Neuronal stem cell (in vitro differentiated cells): ENCODE data around the gene WDR45.

Experiments used
- DNase-seq: peaks from one replicate; pipeline ENCODE4 v3.0.0-alpha.2; 2013; ENCODE audit warnings: low spot score
- H2AFZ ChIP-seq: one replicate; pipeline ENCODE4 v1.6.1; 2013; ENCODE audit warnings: mild to moderate bottlenecking, low read length, inconsistent platforms
- H2AK5ac ChIP-seq: 2 replicates; pipeline ENCODE4 v1.6.1; 2013; ENCODE audit warnings: low read depth, mild to moderate bottlenecking, inconsistent platforms, low read length, moderate library complexity, mixed read lengths
- H2BK120ac ChIP-seq: 2 replicates; pipeline ENCODE4 v1.6.1; 2013; ENCODE audit warnings: low read depth, mild to moderate bottlenecking, inconsistent platforms, low read length, moderate library complexity, mixed read lengths
- H2BK12ac ChIP-seq: one replicate; pipeline ENCODE4 v1.6.1; 2013; ENCODE audit warnings: low read length, inconsistent platforms
- H2BK15ac ChIP-seq: 2 replicates; pipeline ENCODE4 v1.6.1; 2013; ENCODE audit warnings: mild to moderate bottlenecking, low read length, inconsistent platforms, mixed read lengths
- H2BK5ac ChIP-seq: one replicate; pipeline ENCODE4 v1.6.1; 2013; ENCODE audit warnings: inconsistent platforms, mild to moderate bottlenecking, low read length, moderate library complexity
- H3K14ac ChIP-seq: one replicate; pipeline ENCODE4 v1.6.1; 2013; ENCODE audit warnings: low read length, inconsistent platforms
- H3K18ac ChIP-seq: 2 replicates; pipeline ENCODE4 v1.6.1; 2013; ENCODE audit warnings: low read length, inconsistent platforms
- H3K23ac ChIP-seq: 2 replicates; pipeline ENCODE4 v1.6.1; 2013; ENCODE audit warnings: low read depth, mild to moderate bottlenecking, mixed read lengths, low read length, inconsistent platforms; ENCODE audit not compliant: poor library complexity
- H3K27ac ChIP-seq: replicated peaks from 3 replicates; pipeline ENCODE4 v1.5.1; 2013; ENCODE audit warnings: low read length, inconsistent platforms
- H3K27me3 ChIP-seq, 3 experiments: 2 replicates each; pipeline ENCODE4 v1.6.1; 2013; ENCODE audit warnings: low read length in 3 of 3, mild to moderate bottlenecking in 2 of 3, inconsistent platforms in 1 of 3, low read depth in 1 of 3, mixed read lengths in 1 of 3, moderate library complexity in 1 of 3; ENCODE audit not compliant: control insufficient read depth in 3 of 3, insufficient read depth in 3 of 3
- H3K36me3 ChIP-seq, 2 donors: replicated peaks in 1 of 2; 2 replicates each; pipeline ENCODE4 v1.6.1; 2013; ENCODE audit warnings: low read length in 2 of 2; ENCODE audit not compliant: control insufficient read depth in 2 of 2, insufficient read depth in 2 of 2
- H3K4ac ChIP-seq: 2 replicates; pipeline ENCODE4 v1.6.1; 2013; ENCODE audit warnings: inconsistent platforms, mild to moderate bottlenecking, low read length, moderate library complexity
- H3K4me1 ChIP-seq, 2 donors: 1 replicate in 1 of 2; 2 replicates in 1 of 2; pipeline ENCODE4 v1.6.1; 2013; ENCODE audit warnings: low read length in 2 of 2, low read depth in 1 of 2; ENCODE audit not compliant: control insufficient read depth in 2 of 2, insufficient read depth in 1 of 2
- H3K4me2 ChIP-seq: one replicate; pipeline ENCODE4 v1.6.1; 2013; ENCODE audit warnings: mild to moderate bottlenecking, low read length, inconsistent platforms; ENCODE audit not compliant: insufficient read depth, poor library complexity, severe bottlenecking
- H3K4me3 ChIP-seq, 2 donors: 2 replicates each; pipeline ENCODE4 v1.5.1; 2013; ENCODE audit warnings: low read length in 2 of 2, mild to moderate bottlenecking in 2 of 2, inconsistent platforms in 1 of 2, moderate library complexity in 1 of 2
- H3K79me1 ChIP-seq: one replicate; pipeline ENCODE4 v1.6.1; 2013; ENCODE audit warnings: low read depth, mild to moderate bottlenecking, inconsistent platforms, low read length, moderate library complexity
- H3K9ac ChIP-seq: one replicate; pipeline ENCODE4 v1.6.1; 2013; ENCODE audit warnings: mild to moderate bottlenecking, low read depth, low read length, inconsistent platforms; ENCODE audit not compliant: poor library complexity
- H3K9me3 ChIP-seq, 2 donors: replicated peaks in 1 of 2; 2 replicates each; pipeline versions ENCODE3 to v1.6.1; 2013; ENCODE audit warnings: low read length in 2 of 2, mild to moderate bottlenecking in 2 of 2, inconsistent platforms in 1 of 2, low read depth in 1 of 2, mixed read lengths in 1 of 2, moderate library complexity in 1 of 2; ENCODE audit not compliant: control insufficient read depth in 2 of 2, insufficient read depth in 1 of 2
- H4K8ac ChIP-seq: one replicate; pipeline ENCODE4 v1.6.1; 2013; ENCODE audit warnings: low read depth, mild to moderate bottlenecking, inconsistent platforms, low read length, moderate library complexity
- H4K91ac ChIP-seq: one replicate; pipeline ENCODE4 v1.6.1; 2013; ENCODE audit warnings: low read length, low read depth, mild to moderate bottlenecking, inconsistent platforms; ENCODE audit not compliant: poor library complexity
- WGBS, 2 donors: extraction: QIAGEN DNeasy Blood & Tissue Kit; methylation state at CpG; one replicate each; pipeline ENCODE4 v1.1.7; 2013; ENCODE audit warnings: missing lambda C conversion rate in 2 of 2, mixed read lengths in 1 of 2; ENCODE audit not compliant: insufficient read length in 2 of 2, insufficient replicate concordance in 1 of 2; ENCODE audit errors: extremely low coverage in 2 of 2; 5-methylcytosine and 5-hydroxymethylcytosine counted together

Gene WDR45

GRCh38 chrX:49071877-49072711, 7.6 kb downstream of the WDR45 start:
- H3K79me1 ChIP-seq: peaks cover 3% of the 10 kb centered on the region
- no peak overlapping the region for H2AK5ac ChIP-seq
- H4K91ac ChIP-seq: no peak overlapping the region
- H2AFZ ChIP-seq: no peak overlapping the region
- no peaks in the 10 kb centered on the region for H3K27me3 ChIP-seq
- H3K9me3 ChIP-seq: no peaks in the 10 kb centered on the region
- no peak overlapping the region for H2BK12ac ChIP-seq
- peaks cover 0 to 2% of the 10 kb centered on the region in 2 donors for H3K4me1 ChIP-seq
- H3K4me3 ChIP-seq: peak overlapping the region in 1 of 2 donors; percentile 88
- no CpG with 5 or more reads among the region's 63 CpGs for WGBS, 2 donors
- H3K4ac ChIP-seq: no peak overlapping the region
- H3K36me3 ChIP-seq: peaks cover 0 to 31% of the 10 kb centered on the region in 2 donors
- H2BK5ac ChIP-seq: no peak overlapping the region
- no peak overlapping the region for H2BK15ac ChIP-seq
- H3K18ac ChIP-seq: no peak overlapping the region
- DNase-seq: no peak
- H3K23ac ChIP-seq: no peak overlapping the region
- no peak overlapping the region for H3K4me2 ChIP-seq
- H4K8ac ChIP-seq: no peak overlapping the region
- H3K9ac ChIP-seq: peak overlapping the region; percentile 60
- no peak overlapping the region for H3K14ac ChIP-seq
- H2BK120ac ChIP-seq: no peak overlapping the region
- no peak overlapping the region for H3K27ac ChIP-seq

- H3K27ac ChIP-seq: no peak overlapping the region
- no peak overlapping the region for H3K4me2 ChIP-seq
- no peak overlapping the region for H3K4ac ChIP-seq
- H2AK5ac ChIP-seq: no peak overlapping the region
- no peak overlapping the region for H2BK15ac ChIP-seq
- H2AFZ ChIP-seq: no peak overlapping the region
- DNase-seq: no peak
- no peak overlapping the region for H3K14ac ChIP-seq
- no peak overlapping the region for H2BK12ac ChIP-seq
- no peak overlapping the region for H2BK5ac ChIP-seq
- H2BK120ac ChIP-seq: no peak overlapping the region
- H3K79me1 ChIP-seq: peaks cover 3% of the 10 kb centered on the region
- H3K23ac ChIP-seq: no peak overlapping the region
- no peak overlapping the region for H3K4me3 ChIP-seq
- peaks cover 0 to 27% of the 10 kb centered on the region in 2 donors for H3K36me3 ChIP-seq
- no peak overlapping the region for H3K9ac ChIP-seq
- WGBS, 2 donors: no CpG with 5 or more reads among the region's 4 CpGs
- H3K9me3 ChIP-seq: no peaks in the 10 kb centered on the region
- H3K4me1 ChIP-seq: peaks cover 0 to 2% of the 10 kb centered on the region in 2 donors
- H4K91ac ChIP-seq: no peak overlapping the region
- H3K18ac ChIP-seq: no peak overlapping the region
- H4K8ac ChIP-seq: no peak overlapping the region
- H3K27me3 ChIP-seq: no peaks in the 10 kb centered on the region
Measured at GRCh38 chrX:49070988-49071387, 8.7 kb downstream of the WDR45 start.

DNA sequence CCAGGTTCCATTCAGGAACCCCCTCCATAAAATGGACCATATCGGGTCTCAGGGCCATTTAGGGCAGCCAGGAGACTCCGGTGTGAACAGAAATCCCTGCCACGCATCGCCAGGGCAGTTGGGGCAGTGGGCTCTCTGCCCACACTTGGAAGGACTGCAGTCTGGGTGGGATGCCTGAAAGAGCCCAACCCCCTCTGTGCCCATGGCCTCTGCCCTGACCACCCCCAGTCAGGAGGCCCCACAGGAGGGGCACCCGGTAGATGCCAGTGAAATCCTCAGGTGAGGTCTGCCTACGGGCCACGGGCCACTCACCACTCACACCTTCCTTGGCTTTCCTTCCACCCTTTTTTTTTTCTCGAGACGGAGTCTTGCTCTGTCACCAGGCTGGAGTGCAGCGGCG, 10.6 kb downstream of the WDR45 start:
- Histone ChIP-seq H4K8ac (no peak overlapping the region), H3K4me3 (no peak overlapping the region), H3K4me1 (peaks cover 0 to 2% of the 10 kb centered on the region in 2 donors), H2BK5ac (no peak overlapping the region), H4K91ac (no peak overlapping the region), H3K79me1 (peaks cover 5% of the 10 kb centered on the region), H3K18ac (no peak overlapping the region), H2AK5ac (no peak overlapping the region), H3K9me3 (no peaks in the 10 kb centered on the region), H2AFZ (no peak overlapping the region), H3K27me3 (no peaks in the 10 kb centered on the region), H3K4ac (no peak overlapping the region), H2BK12ac (no peak overlapping the region), H3K27ac (no peak overlapping the region), H2BK120ac (no peak overlapping the region), H3K36me3 (peaks cover 0 to 18% of the 10 kb centered on the region in 2 donors), H2BK15ac (no peak overlapping the region), H3K23ac (no peak overlapping the region), H3K14ac (no peak overlapping the region), H3K9ac (no peak overlapping the region), H3K4me2 (no peak overlapping the region)
- no peak for DNase-seq
- no CpG with 5 or more reads among the region's 11 CpGs for WGBS, 2 donors

GRCh38 chrX:49067285-49068120, 12.2 kb downstream of the WDR45 start:
- no peak for DNase-seq
- peaks cover 0 to 18% of the 10 kb centered on the region in 2 donors for H3K36me3 ChIP-seq
- H3K23ac ChIP-seq: no peak overlapping the region
- no peak overlapping the region for H4K8ac ChIP-seq
- H3K79me1 ChIP-seq: peaks cover 5% of the 10 kb centered on the region
- H3K14ac ChIP-seq: no peak overlapping the region
- no peak overlapping the region for H3K4ac ChIP-seq
- H3K4me3 ChIP-seq: no peak overlapping the region
- H2AK5ac ChIP-seq: no peak overlapping the region
- H2BK15ac ChIP-seq: no peak overlapping the region
- no peak overlapping the region for H3K18ac ChIP-seq
- no peak overlapping the region for H3K9ac ChIP-seq
- H4K91ac ChIP-seq: no peak overlapping the region
- H3K4me1 ChIP-seq: no peaks in the 10 kb centered on the region
- WGBS, 2 donors: no CpG with 5 or more reads among the region's 41 CpGs
- H3K9me3 ChIP-seq: no peaks in the 10 kb centered on the region
- H3K27ac ChIP-seq: no peak overlapping the region
- no peak overlapping the region for H3K4me2 ChIP-seq
- H2BK5ac ChIP-seq: no peak overlapping the region
- no peak overlapping the region for H2AFZ ChIP-seq
- no peaks in the 10 kb centered on the region for H3K27me3 ChIP-seq
- no peak overlapping the region for H2BK12ac ChIP-seq
- H2BK120ac ChIP-seq: no peak overlapping the region
